ENCODE measurements around the gene TREML1.

DNA sequence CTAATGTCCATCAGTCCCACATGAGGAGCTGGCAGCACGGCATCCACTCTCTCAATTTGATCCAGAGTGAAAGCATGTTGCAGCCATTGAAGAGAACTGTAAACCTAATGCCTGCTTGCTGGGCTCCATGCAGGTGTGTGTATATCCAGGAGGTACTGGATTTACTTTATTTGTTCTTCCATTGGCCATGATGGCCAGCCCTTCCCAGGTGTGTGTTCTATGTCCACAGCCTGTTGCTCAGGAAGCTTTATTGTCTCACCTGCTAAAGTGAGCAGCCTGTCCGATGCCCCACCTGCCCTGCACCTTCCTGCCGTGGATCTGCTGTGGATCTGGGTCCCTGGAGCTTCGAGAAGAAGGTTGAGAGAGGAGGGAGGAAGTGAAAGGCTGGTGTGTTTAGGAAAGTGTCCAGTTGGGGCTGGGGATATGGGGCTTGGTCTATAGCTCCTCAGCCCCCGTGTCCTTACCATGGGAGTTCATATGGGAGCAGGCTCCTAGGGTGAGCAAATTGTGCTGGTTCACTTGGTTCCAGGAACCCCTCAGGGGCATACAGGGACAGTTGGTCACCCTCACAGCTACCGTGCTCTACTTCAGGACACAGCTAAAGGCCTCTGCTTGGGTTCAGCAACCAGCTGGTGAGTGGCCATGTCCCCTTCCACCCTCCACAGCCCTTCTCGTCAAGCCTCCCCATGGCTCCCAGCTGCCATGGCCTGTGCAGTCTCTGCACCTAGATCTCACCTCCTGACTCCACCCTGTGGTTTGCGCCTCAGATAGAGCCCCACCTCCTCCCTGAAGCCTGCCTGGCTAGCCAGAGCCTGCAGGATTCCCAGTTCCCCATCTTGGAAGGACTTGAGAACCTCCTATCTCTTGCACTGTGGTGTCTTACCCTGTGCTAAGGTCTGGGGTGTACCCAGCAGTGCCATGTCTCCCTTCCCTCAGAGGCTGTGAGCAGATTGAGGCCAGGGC is 34.1 kb upstream of the TREML1 start:
- TF ChIP-seq, protein P1, sequence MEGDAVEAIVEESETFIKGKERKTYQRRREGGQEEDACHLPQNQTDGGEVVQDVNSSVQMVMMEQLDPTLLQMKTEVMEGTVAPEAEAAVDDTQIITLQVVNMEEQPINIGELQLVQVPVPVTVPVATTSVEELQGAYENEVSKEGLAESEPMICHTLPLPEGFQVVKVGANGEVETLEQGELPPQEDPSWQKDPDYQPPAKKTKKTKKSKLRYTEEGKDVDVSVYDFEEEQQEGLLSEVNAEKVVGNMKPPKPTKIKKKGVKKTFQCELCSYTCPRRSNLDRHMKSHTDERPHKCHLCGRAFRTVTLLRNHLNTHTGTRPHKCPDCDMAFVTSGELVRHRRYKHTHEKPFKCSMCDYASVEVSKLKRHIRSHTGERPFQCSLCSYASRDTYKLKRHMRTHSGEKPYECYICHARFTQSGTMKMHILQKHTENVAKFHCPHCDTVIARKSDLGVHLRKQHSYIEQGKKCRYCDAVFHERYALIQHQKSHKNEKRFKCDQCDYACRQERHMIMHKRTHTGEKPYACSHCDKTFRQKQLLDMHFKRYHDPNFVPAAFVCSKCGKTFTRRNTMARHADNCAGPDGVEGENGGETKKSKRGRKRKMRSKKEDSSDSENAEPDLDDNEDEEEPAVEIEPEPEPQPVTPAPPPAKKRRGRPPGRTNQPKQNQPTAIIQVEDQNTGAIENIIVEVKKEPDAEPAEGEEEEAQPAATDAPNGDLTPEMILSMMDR (conservative IDR thresholded peaks at IDR 0.05 in 1 of 2, IDR thresholded peaks at IDR 0.05 in 1 of 2; ENCODE audit: extremely low read depth in 1 of 2, insufficient read depth in 1 of 2, low read depth in 1 of 2, low read length in 2 of 2) = no peak
- TF ChIP-seq EZH2 (IDR thresholded peaks at IDR 0.05; ENCODE audit: borderline replicate concordance, low read length) = no peak

All from mammary epithelial cell (primary cell).